Measurements from ENCODE around the gene SPTBN1. TPM values are rescaled to one million over a fixed set of nuclear protein-coding genes. Genes with fewer than 3 reads are reported as not detected.
A peak's percentile ranks its signal among the peaks of the same experiment; 100 is the strongest.

Gene SPTBN1
- total RNA-seq, 1 experiment from 2014 or later, result 146 TPM

GRCh38 chr2:54628418-54628817, 172.3 kb downstream of the SPTBN1 start:
- BruUV-seq (replicated peaks), result no TSS peak
- POLR2A ChIA-PET (ENCODE audit: low non-redundant PET), result no interaction called here
- CTCF ChIA-PET, result no interaction called here
- Histone ChIP-seq H3K36me3 (ENCODE audit: insufficient read depth, low read length, poor library complexity, severe bottlenecking) (peaks cover 89% of the 10 kb centered on the region), H3K27me3 (replicated peaks; ENCODE audit: insufficient read depth, low read depth, low read length, poor library complexity) (no peaks in the 10 kb centered on the region), H3K4me3 (ENCODE audit: low read depth, low read length, poor library complexity, severe bottlenecking) (no peak overlapping the region), H3K4me1 (ENCODE audit: insufficient read depth, low read length, poor library complexity, severe bottlenecking) (peaks cover 2% of the 10 kb centered on the region), H3K9me3 (ENCODE audit: low read depth, low read length, poor library complexity, severe bottlenecking) (no peaks in the 10 kb centered on the region), H3K27ac (ENCODE audit: low read depth, low read length, poor library complexity, severe bottlenecking) (no peak overlapping the region)
- DNase-seq (ENCODE audit: low spot score), result no peak
- no peak for TF ChIP-seq CTCF (conservative IDR thresholded peaks at IDR 0.05; ENCODE audit: low read depth, low read length)
- no peak for TF ChIP-seq EZH2 (IDR thresholded peaks at IDR 0.05; ENCODE audit: borderline replicate concordance, low read depth, low read length, poor library complexity, severe bottlenecking)
- intact Hi-C loops (cut with micrococcal nuclease; ENCODE audit: unreplicated experiment), result no loop called here

GRCh38 chr2:54628957-54629356, 172.8 kb downstream of the SPTBN1 start:
- ChIA-PET CTCF (no interaction called here), POLR2A (ENCODE audit: low non-redundant PET) (no interaction called here)
- no TSS peak for BruUV-seq (replicated peaks)
- intact Hi-C loops (cut with micrococcal nuclease; ENCODE audit: unreplicated experiment), result no loop called here
- TF ChIP-seq EZH2 (IDR thresholded peaks at IDR 0.05; ENCODE audit: borderline replicate concordance, low read depth, low read length, poor library complexity, severe bottlenecking), result no peak
- TF ChIP-seq CTCF (conservative IDR thresholded peaks at IDR 0.05; ENCODE audit: low read depth, low read length), result no peak
- no peak for DNase-seq (ENCODE audit: low spot score)
- Histone ChIP-seq H3K4me3 (ENCODE audit: low read depth, low read length, poor library complexity, severe bottlenecking) (no peak overlapping the region), H3K4me1 (ENCODE audit: insufficient read depth, low read length, poor library complexity, severe bottlenecking) (peaks cover 7% of the 10 kb centered on the region), H3K27ac (ENCODE audit: low read depth, low read length, poor library complexity, severe bottlenecking) (no peak overlapping the region), H3K27me3 (replicated peaks; ENCODE audit: insufficient read depth, low read depth, low read length, poor library complexity) (no peaks in the 10 kb centered on the region), H3K9me3 (ENCODE audit: low read depth, low read length, poor library complexity, severe bottlenecking) (no peaks in the 10 kb centered on the region), H3K36me3 (ENCODE audit: insufficient read depth, low read length, poor library complexity, severe bottlenecking) (peaks cover 86% of the 10 kb centered on the region)

- ChIA-PET POLR2A (ENCODE audit: low non-redundant PET) (no interaction called here), CTCF (no interaction called here)
- peaks cover 11% of the 10 kb centered on the region for H3K4me1 ChIP-seq (ENCODE audit: insufficient read depth, low read length, poor library complexity, severe bottlenecking)
- no peaks in the 10 kb centered on the region for H3K27me3 ChIP-seq (replicated peaks; ENCODE audit: insufficient read depth, low read depth, low read length, poor library complexity)
- no peaks in the 10 kb centered on the region for H3K9me3 ChIP-seq (ENCODE audit: low read depth, low read length, poor library complexity, severe bottlenecking)
- intact Hi-C loops (cut with micrococcal nuclease; ENCODE audit: unreplicated experiment), result no loop called here
- TF ChIP-seq EZH2 (IDR thresholded peaks at IDR 0.05; ENCODE audit: borderline replicate concordance, low read depth, low read length, poor library complexity, severe bottlenecking) (no peak), CTCF (conservative IDR thresholded peaks at IDR 0.05; ENCODE audit: low read depth, low read length) (no peak)
- peaks cover 88% of the 10 kb centered on the region for H3K36me3 ChIP-seq (ENCODE audit: insufficient read depth, low read length, poor library complexity, severe bottlenecking)
- BruUV-seq (replicated peaks), result TSS peak; percentile 72
- no peak overlapping the region for H3K27ac ChIP-seq (ENCODE audit: low read depth, low read length, poor library complexity, severe bottlenecking)
- no peak overlapping the region for H3K4me3 ChIP-seq (ENCODE audit: low read depth, low read length, poor library complexity, severe bottlenecking)
- no peak for DNase-seq (ENCODE audit: low spot score)
These were observed 173.3 kb downstream of the SPTBN1 start for GRCh38 chr2:54629390-54629789.

Measured in A673 (cell line).